MM.1S (cell line): Measurements from ENCODE around the gene C2CD4C.

Experiments used
- EZH2 ChIP-seq: fragments of 300-600 bp; sonication (generic); optimal IDR thresholded peaks from 2 replicates; pipeline ENCODE3; 2017; ENCODE audit warnings: low read depth, mild to moderate bottlenecking, antibody characterized with exemption, low read length, mixed read lengths
- EZH2phosphoT487 ChIP-seq: fragments of 300-600 bp; sonication (generic); IDR thresholded peaks from 2 replicates; pipeline ENCODE4 v1.6.1; 2018; ENCODE audit warnings: antibody characterized with exemption, low read length
- TF ChIP-seq, protein P1 (sequence below): fragments of 300-600 bp; sonication (generic); IDR thresholded peaks from 2 replicates; pipeline ENCODE4 v1.5.1; 2016; ENCODE audit warnings: antibody characterized with exemption, low read length, mixed read lengths

- TF ChIP-seq, protein P1, sequence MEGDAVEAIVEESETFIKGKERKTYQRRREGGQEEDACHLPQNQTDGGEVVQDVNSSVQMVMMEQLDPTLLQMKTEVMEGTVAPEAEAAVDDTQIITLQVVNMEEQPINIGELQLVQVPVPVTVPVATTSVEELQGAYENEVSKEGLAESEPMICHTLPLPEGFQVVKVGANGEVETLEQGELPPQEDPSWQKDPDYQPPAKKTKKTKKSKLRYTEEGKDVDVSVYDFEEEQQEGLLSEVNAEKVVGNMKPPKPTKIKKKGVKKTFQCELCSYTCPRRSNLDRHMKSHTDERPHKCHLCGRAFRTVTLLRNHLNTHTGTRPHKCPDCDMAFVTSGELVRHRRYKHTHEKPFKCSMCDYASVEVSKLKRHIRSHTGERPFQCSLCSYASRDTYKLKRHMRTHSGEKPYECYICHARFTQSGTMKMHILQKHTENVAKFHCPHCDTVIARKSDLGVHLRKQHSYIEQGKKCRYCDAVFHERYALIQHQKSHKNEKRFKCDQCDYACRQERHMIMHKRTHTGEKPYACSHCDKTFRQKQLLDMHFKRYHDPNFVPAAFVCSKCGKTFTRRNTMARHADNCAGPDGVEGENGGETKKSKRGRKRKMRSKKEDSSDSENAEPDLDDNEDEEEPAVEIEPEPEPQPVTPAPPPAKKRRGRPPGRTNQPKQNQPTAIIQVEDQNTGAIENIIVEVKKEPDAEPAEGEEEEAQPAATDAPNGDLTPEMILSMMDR, result no peak
- TF ChIP-seq EZH2, result no peak
- no peak for TF ChIP-seq EZH2phosphoT487
These were observed 20.3 kb downstream of the C2CD4C start for GRCh38 chr19:388691-389090.
